SK-N-SH (cell line): Measurements from ENCODE around the gene GALNT14. TPM values are rescaled to one million over a fixed set of nuclear protein-coding genes. Genes with fewer than 3 reads are reported as not detected.

Experiments used
- CTCF ChIA-PET: fragments of 300-600, 350-600 bp; formaldehyde crosslinking; extraction: SDS; loops from one replicate; lab custom pipeline; 2021; lab: Yijun Ruan, JAX
- POLR2A ChIA-PET: fragments of 350-600 bp; sonication (Branson Sonifier 250); formaldehyde crosslinking; extraction: SDS; loops from one replicate; lab custom pipeline; 2020; ENCODE audit warnings: antibody characterized with exemption, inconsistent platforms; lab: Yijun Ruan, JAX
- DNase-seq: peaks from one replicate; pipeline ENCODE4 v3.0.0; 2012
- H2AFZ ChIP-seq: fragments of 200-600 bp; sonication (generic); 2 replicates; pipeline ENCODE4 v1.8.1; 2016; ENCODE audit warnings: antibody characterized with exemption, mild to moderate bottlenecking, low read depth
- H3F3A ChIP-seq: fragments of 200-600 bp; sonication (generic); replicated peaks from 2 replicates; pipeline ENCODE3; 2016; ENCODE audit warnings: antibody characterized with exemption, mild to moderate bottlenecking; ENCODE audit not compliant: insufficient read depth
- H3K27ac ChIP-seq, 2 experiments: fragments of 200-500 bp in 1 of 2; fragments of 200-600 bp in 1 of 2; sonication (Bioruptor generic) in 1 of 2; sonication (generic), shearing (Covaris generic) in 1 of 2; 2 replicates each; pipeline versions ENCODE4 v1.5.1 to v1.6.1; 2014 to 2016; ENCODE audit warnings: low read depth in 2 of 2, inconsistent platforms in 1 of 2, low read length in 1 of 2, mild to moderate bottlenecking in 1 of 2, mixed read lengths in 1 of 2
- H3K27me3 ChIP-seq: fragments of 200-600 bp; sonication (generic), shearing (Covaris generic); 2 replicates; pipeline ENCODE4 v1.6.1; 2016; ENCODE audit warnings: mixed run types; ENCODE audit not compliant: insufficient read depth
- H3K36me3 ChIP-seq, 2 experiments: fragments of 200-500 bp in 1 of 2; fragments of 200-600 bp in 1 of 2; sonication (Bioruptor generic) in 1 of 2; sonication (generic) in 1 of 2; replicated peaks in 1 of 2; 2 replicates each; pipeline versions ENCODE3 to v1.5.1; 2014 to 2016; ENCODE audit warnings: low read length in 1 of 2, mild to moderate bottlenecking in 1 of 2; ENCODE audit not compliant: insufficient read depth in 2 of 2, control insufficient read depth in 1 of 2
- H3K4me1 ChIP-seq, 2 experiments: fragments of 200-500 bp in 1 of 2; fragments of 200-600 bp in 1 of 2; sonication (Bioruptor generic) in 1 of 2; sonication (generic), shearing (Covaris generic) in 1 of 2; 2 replicates each; pipeline versions ENCODE4 v1.5.1 to v1.6.1; 2014 to 2016; ENCODE audit warnings: low read depth in 1 of 2, low read length in 1 of 2, mixed run types in 1 of 2; ENCODE audit not compliant: insufficient read depth in 2 of 2, control insufficient read depth in 1 of 2
- H3K4me2 ChIP-seq: fragments of 200-600 bp; sonication (generic), shearing (Covaris generic); 2 replicates; pipeline ENCODE4 v1.6.1; 2017; ENCODE audit warnings: mixed run types
- H3K4me3 ChIP-seq, 2 experiments: fragments of 200-500 bp in 1 of 2; fragments of 200-600 bp in 1 of 2; sonication (Bioruptor generic) in 1 of 2; sonication (generic), shearing (Covaris generic) in 1 of 2; 2 replicates each; pipeline versions ENCODE4 v1.5.1 to v1.8.1; 2014 to 2016; ENCODE audit warnings: low read depth in 2 of 2, inconsistent platforms in 1 of 2, low read length in 1 of 2, mild to moderate bottlenecking in 1 of 2, mixed read lengths in 1 of 2, moderate library complexity in 1 of 2
- H3K79me2 ChIP-seq: fragments of 200-600 bp; sonication (generic); 2 replicates; pipeline ENCODE4 v1.8.1; 2017; ENCODE audit warnings: mild to moderate bottlenecking; ENCODE audit not compliant: insufficient read depth
- H3K9ac ChIP-seq: fragments of 200-600 bp; sonication (generic); 2 replicates; pipeline ENCODE4 v1.6.1; 2017; ENCODE audit warnings: mixed run types
- H3K9me2 ChIP-seq: fragments of 200-600 bp; sonication (generic); 2 replicates; pipeline ENCODE4 v1.6.1; 2017; ENCODE audit warnings: mixed run types
- H3K9me3 ChIP-seq: fragments of 200-600 bp; sonication (generic); 2 replicates; pipeline ENCODE4 v1.6.1; 2017; ENCODE audit warnings: mixed run types, mild to moderate bottlenecking, moderate library complexity
- H4K20me1 ChIP-seq: fragments of 200-600 bp; sonication (generic); 2 replicates; pipeline ENCODE4 v1.6.1; 2017; ENCODE audit warnings: mild to moderate bottlenecking, mixed run types; ENCODE audit not compliant: insufficient read depth
- CHD2 ChIP-seq: fragments of 150-350 bp; IDR thresholded peaks from 2 replicates; pipeline ENCODE4 v1.6.1; 2018; ENCODE audit warnings: low read length; ENCODE audit not compliant: partially characterized antibody
- GABPA ChIP-seq: IDR thresholded peaks from 2 replicates; pipeline ENCODE4 v1.4.0; 2012; ENCODE audit warnings: low read depth, mild to moderate bottlenecking
- RAD21 ChIP-seq: IDR thresholded peaks from 2 replicates; pipeline ENCODE4 v1.6.1; 2012; ENCODE audit warnings: mild to moderate bottlenecking, low read length
- SIN3A ChIP-seq: IDR thresholded peaks from 2 replicates; pipeline ENCODE4 v1.6.1; 2012; ENCODE audit warnings: low read depth, mild to moderate bottlenecking, low read length, moderate library complexity, borderline replicate concordance
- WGBS: methylation state at CpG from one replicate; pipeline ENCODE4 v1.1.6; 2017; ENCODE audit warnings: low lambda C conversion rate; 5-methylcytosine and 5-hydroxymethylcytosine counted together
- polyA plus RNA-seq, 3 experiments: library from polyadenylated mRNA; depleted of rRNA; stranded (reverse); fragments of >200 nt; gene quantifications; 2 replicates each; pipeline ENCODE4 v1.2.3, GENCODE V29; 2012
- TF ChIP-seq, protein P1 (sequence below): fragments of 150-350 bp; IDR thresholded peaks from 2 replicates; pipeline ENCODE4 v1.6.1; 2017; ENCODE audit warnings: antibody characterized with exemption, low read length, low read depth, borderline replicate concordance

GALNT14 gene
- polyA plus RNA-seq, 1 of the 3 experiments (the other 2 are of a cell fraction), result 1.6 TPM

DNA sequence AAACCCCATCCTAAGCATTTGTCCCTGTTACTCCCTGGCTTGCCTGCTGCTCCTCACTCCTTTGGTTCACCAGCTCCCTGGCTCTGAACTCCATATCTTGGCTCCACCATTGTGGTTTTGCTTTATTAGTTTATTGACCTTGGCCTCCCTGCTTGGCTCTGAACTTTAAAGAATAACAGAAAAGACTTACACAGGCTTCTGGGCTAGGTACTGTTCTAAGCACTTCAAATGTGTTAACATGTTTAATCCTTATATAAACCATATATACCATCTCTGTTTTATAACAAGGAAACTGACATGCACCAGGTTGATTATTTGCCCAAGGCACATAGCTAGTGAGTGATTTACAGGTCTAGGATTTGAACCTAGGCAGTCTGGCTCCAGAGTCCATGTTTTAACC is 181.2 kb downstream of the GALNT14 start:
- ChIA-PET POLR2A (interaction anchor here (1.0 kb wide), 1 partner anchor 20 kb away, joined by 3 read pairs; no protein-coding TSS in a partner anchor), CTCF (interaction anchor here (1.3 kb wide), 1 partner anchor 213 kb away, joined by 5 read pairs; no protein-coding TSS in a partner anchor)
- no peak overlapping the region for H3K27ac ChIP-seq
- H3K9me2 ChIP-seq, result no peaks in the 10 kb centered on the region
- H3K9me3 ChIP-seq, result no peaks in the 10 kb centered on the region
- H3K4me3 ChIP-seq, result no peak overlapping the region
- H3K36me3 ChIP-seq, result no peaks in the 10 kb centered on the region
- H3K4me1 ChIP-seq, result peaks cover 0 to 12% of the 10 kb centered on the region in 2 experiments; a peak in 1 of 4 replicates
- H3K79me2 ChIP-seq, result no peaks in the 10 kb centered on the region
- H2AFZ ChIP-seq, result no peak overlapping the region
- no peaks in the 10 kb centered on the region for H4K20me1 ChIP-seq
- TF ChIP-seq GABPA (no peak), SIN3A (no peak), RAD21 (no peak)
- TF ChIP-seq, protein P1, sequence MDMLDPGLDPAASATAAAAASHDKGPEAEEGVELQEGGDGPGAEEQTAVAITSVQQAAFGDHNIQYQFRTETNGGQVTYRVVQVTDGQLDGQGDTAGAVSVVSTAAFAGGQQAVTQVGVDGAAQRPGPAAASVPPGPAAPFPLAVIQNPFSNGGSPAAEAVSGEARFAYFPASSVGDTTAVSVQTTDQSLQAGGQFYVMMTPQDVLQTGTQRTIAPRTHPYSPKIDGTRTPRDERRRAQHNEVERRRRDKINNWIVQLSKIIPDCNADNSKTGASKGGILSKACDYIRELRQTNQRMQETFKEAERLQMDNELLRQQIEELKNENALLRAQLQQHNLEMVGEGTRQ, result no peak
- no peak for DNase-seq
- H3K4me2 ChIP-seq, result no peak overlapping the region
- no peak overlapping the region for H3K9ac ChIP-seq
- no peaks in the 10 kb centered on the region for H3F3A ChIP-seq
- H3K27me3 ChIP-seq, result no peaks in the 10 kb centered on the region

DNA sequence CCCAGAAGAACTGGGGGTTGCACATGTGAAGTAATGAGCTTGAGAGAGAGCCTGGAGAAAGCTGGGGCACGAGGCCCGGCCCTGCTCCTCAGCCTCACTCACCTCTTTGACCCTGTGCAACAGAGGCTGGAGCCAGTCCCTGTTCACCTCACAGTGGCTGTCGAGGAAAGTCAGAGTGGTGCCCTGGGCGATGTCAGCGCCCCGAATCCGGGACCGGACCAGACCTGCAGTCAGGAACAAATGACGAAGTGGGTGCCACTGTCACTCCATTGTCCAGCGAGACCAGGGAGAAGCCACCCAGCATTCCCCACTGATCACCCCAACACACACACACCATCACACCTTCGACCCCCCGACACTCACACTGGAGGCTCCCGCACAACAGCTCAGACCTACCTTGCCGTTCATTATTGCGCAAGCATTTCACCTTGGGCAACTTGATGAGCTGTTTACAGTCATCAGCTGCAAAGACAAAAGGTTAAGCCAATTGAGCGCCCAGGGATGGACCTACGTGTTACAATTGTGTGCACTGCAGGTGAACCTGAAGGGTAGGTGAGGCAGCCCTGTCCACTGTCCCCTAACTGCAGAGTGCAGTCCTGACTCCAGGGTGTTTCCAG is 182.6 kb downstream of the GALNT14 start:
- H3K9me3 ChIP-seq, result no peaks in the 10 kb centered on the region
- H3K9ac ChIP-seq, result no peak overlapping the region
- no peaks in the 10 kb centered on the region for H3F3A ChIP-seq
- H3K27ac ChIP-seq, result no peak overlapping the region
- no peak overlapping the region for H2AFZ ChIP-seq
- no peaks in the 10 kb centered on the region for H4K20me1 ChIP-seq
- TF ChIP-seq, protein P1, result no peak
- H3K9me2 ChIP-seq, result no peaks in the 10 kb centered on the region
- 68% methylated on average over 14 of the region's 17 CpGs for WGBS
- no peaks in the 10 kb centered on the region for H3K36me3 ChIP-seq
- DNase-seq, result no peak
- H3K4me1 ChIP-seq, result peaks cover 0 to 9% of the 10 kb centered on the region in 2 experiments; a peak in 1 of 4 replicates
- no peak overlapping the region for H3K4me2 ChIP-seq
- CTCF ChIA-PET, result interaction anchor here (0.9 kb wide), 1 partner anchor 215 kb away, joined by 3 read pairs; no protein-coding TSS in a partner anchor
- H3K79me2 ChIP-seq, result no peaks in the 10 kb centered on the region
- POLR2A ChIA-PET, result no interaction called here
- no peaks in the 10 kb centered on the region for H3K27me3 ChIP-seq
- H3K4me3 ChIP-seq, result no peak overlapping the region

DNA sequence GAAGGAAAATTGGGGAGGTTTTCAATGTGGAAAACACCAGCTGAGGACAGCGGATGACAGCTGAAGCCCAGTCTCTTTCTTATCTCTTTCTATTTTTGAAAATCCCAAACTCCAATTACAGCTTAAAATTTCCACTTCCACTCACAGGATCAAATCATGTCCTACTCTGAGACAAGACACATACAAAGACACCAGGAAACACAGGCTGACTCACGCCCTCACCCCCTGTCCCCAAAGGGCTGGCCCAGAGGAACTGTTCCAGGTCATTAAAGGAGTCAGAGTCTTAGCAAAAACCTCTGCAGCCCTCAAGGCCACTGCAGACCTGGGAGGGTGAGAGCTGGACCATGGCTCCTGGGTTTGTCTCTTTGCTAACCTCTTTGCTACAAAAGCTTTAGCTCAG is 187.9 kb downstream of the GALNT14 start:
- CTCF ChIA-PET, result interaction anchor here (0.7 to 1.2 kb wide), 5 partner anchors 13 to 383 kb away, joined by 3 to 5 read pairs (median 3); partner anchors contain the start of gene GALNT14
- POLR2A ChIA-PET, result no interaction called here
- no peaks in the 10 kb centered on the region for H3K27me3 ChIP-seq
- H3K4me3 ChIP-seq, result no peak overlapping the region
- no peaks in the 10 kb centered on the region for H3K79me2 ChIP-seq
- TF ChIP-seq CHD2, result no peak
- no peak overlapping the region for H3K9ac ChIP-seq
- no peak for DNase-seq
- no peaks in the 10 kb centered on the region for H3F3A ChIP-seq
- H3K9me2 ChIP-seq, result no peaks in the 10 kb centered on the region
- no peaks in the 10 kb centered on the region for H3K9me3 ChIP-seq
- no peak overlapping the region for H2AFZ ChIP-seq
- H3K4me2 ChIP-seq, result no peak overlapping the region
- no peak overlapping the region for H3K27ac ChIP-seq
- H3K36me3 ChIP-seq, result no peaks in the 10 kb centered on the region
- no peaks in the 10 kb centered on the region for H4K20me1 ChIP-seq
- H3K4me1 ChIP-seq, result peaks cover 0 to 8% of the 10 kb centered on the region in 2 experiments; a peak in 1 of 4 replicates
- 39% methylated on average over 2 of the region's 2 CpGs for WGBS
